ENCODE results near the gene USP50.

- TF ChIP-seq CTCF (IDR thresholded peaks at IDR 0.05 in 8 of 11, conservative IDR thresholded peaks at IDR 0.05 in 3 of 11) (no peak), POLR2AphosphoS5 (IDR thresholded peaks at IDR 0.05) (no peak), POLR2A (IDR thresholded peaks at IDR 0.05) (no peak)
Measured at GRCh38 chr15:50576166-50576565, 29.7 kb upstream of the USP50 start.
